Measurements from ENCODE around the gene PTPRN2. TPM values are rescaled to one million over a fixed set of nuclear protein-coding genes. Genes with fewer than 3 reads are reported as not detected.

Gene PTPRN2
- total and polyA plus RNA-seq, 2 experiments from 2014 or later, result 0.28 TPM; not detected in 1

GRCh38 chr7:157644946-157645345, 942.7 kb downstream of the PTPRN2 start:
- H3K36me3 ChIP-seq, result no peaks in the 10 kb centered on the region
- DNase-seq (ENCODE audit: low read depth in 1 of 2, low spot score in 1 of 2), result no peak
- no peak overlapping the region for H3K4me3 ChIP-seq
- no peaks in the 10 kb centered on the region for H3K9me3 ChIP-seq (ENCODE audit: low read depth)
- TF ChIP-seq CTCF (IDR thresholded peaks at IDR 0.05; ENCODE audit: low read depth, low read length), result no peak
- H3K27ac ChIP-seq, result no peak overlapping the region
- no peaks in the 10 kb centered on the region for H3K4me1 ChIP-seq (ENCODE audit: low read depth)
- no peaks in the 10 kb centered on the region for H3K27me3 ChIP-seq

- no peak for TF ChIP-seq CTCF (IDR thresholded peaks at IDR 0.05; ENCODE audit: low read depth, low read length)
- Histone ChIP-seq H3K4me1 (ENCODE audit: low read depth) (no peaks in the 10 kb centered on the region), H3K27ac (no peak overlapping the region), H3K36me3 (no peaks in the 10 kb centered on the region), H3K4me3 (no peak overlapping the region), H3K9me3 (ENCODE audit: low read depth) (no peaks in the 10 kb centered on the region), H3K27me3 (no peaks in the 10 kb centered on the region)
- DNase-seq (ENCODE audit: low read depth in 1 of 2, low spot score in 1 of 2), result no peak
Observed at GRCh38 chr7:157643525-157643970, 944.1 kb downstream of the PTPRN2 start.

GRCh38 chr7:157641866-157642265, 945.8 kb downstream of the PTPRN2 start:
- DNase-seq (ENCODE audit: low read depth in 1 of 2, low spot score in 1 of 2), result no peak
- Histone ChIP-seq H3K36me3 (no peaks in the 10 kb centered on the region), H3K4me1 (ENCODE audit: low read depth) (no peaks in the 10 kb centered on the region), H3K4me3 (no peak overlapping the region), H3K27me3 (no peaks in the 10 kb centered on the region), H3K27ac (no peak overlapping the region), H3K9me3 (ENCODE audit: low read depth) (no peaks in the 10 kb centered on the region)
- TF ChIP-seq CTCF (IDR thresholded peaks at IDR 0.05; ENCODE audit: low read depth, low read length), result no peak

GRCh38 chr7:157640144-157640543, 947.5 kb downstream of the PTPRN2 start:
- DNase-seq (ENCODE audit: low read depth in 1 of 2, low spot score in 1 of 2), result no peak
- H3K4me1 ChIP-seq (ENCODE audit: low read depth), result no peaks in the 10 kb centered on the region
- H3K27me3 ChIP-seq, result peaks cover 2% of the 10 kb centered on the region
- TF ChIP-seq CTCF (IDR thresholded peaks at IDR 0.05; ENCODE audit: low read depth, low read length), result no peak
- no peak overlapping the region for H3K27ac ChIP-seq
- H3K4me3 ChIP-seq, result no peak overlapping the region
- H3K9me3 ChIP-seq (ENCODE audit: low read depth), result no peaks in the 10 kb centered on the region
- H3K36me3 ChIP-seq, result no peaks in the 10 kb centered on the region

- Histone ChIP-seq H3K36me3 (no peaks in the 10 kb centered on the region), H3K9me3 (ENCODE audit: low read depth) (no peaks in the 10 kb centered on the region), H3K4me3 (no peak overlapping the region), H3K27me3 (peaks cover 5% of the 10 kb centered on the region), H3K4me1 (ENCODE audit: low read depth) (no peaks in the 10 kb centered on the region), H3K27ac (no peak overlapping the region)
- TF ChIP-seq CTCF (IDR thresholded peaks at IDR 0.05; ENCODE audit: low read depth, low read length), result no peak
- DNase-seq (ENCODE audit: low read depth in 1 of 2, low spot score in 1 of 2), result no peak
Observed at GRCh38 chr7:157638563-157638962, 949.1 kb downstream of the PTPRN2 start.

All from cardiac muscle cell (in vitro differentiated cells and primary cell).